Psoas muscle (tissue), 8 donors: ENCODE measurements around the gene USP37. TPM values are rescaled to one million over a fixed set of nuclear protein-coding genes. Genes with fewer than 3 reads are reported as not detected.
A peak's percentile ranks its signal among the peaks of the same experiment; 100 is the strongest.

Experiments used
- ATAC-seq, 4 donors: fragments of 200-7000 bp; cut with Tn5 transposase; one replicate each; pipeline ENCODE4 v1.9.1; 2020; ENCODE audit warnings: moderate library complexity in 3 of 4, mild to moderate bottlenecking in 2 of 4
- DNase-seq, 2 donors: peaks; one replicate each; pipeline ENCODE4 v3.0.0-alpha.2; 2020
- H3K27ac ChIP-seq: fragments of 200-600 bp; one replicate; pipeline ENCODE4 v1.8.0; 2022
- H3K27me3 ChIP-seq, 3 donors: fragments of 200-600 bp in 1 of 3; one replicate each; pipeline versions ENCODE4 v1.6.1 to v1.8.0; 2013 to 2022; ENCODE audit warnings: low read length in 2 of 3, mild to moderate bottlenecking in 2 of 3, moderate library complexity in 1 of 3; ENCODE audit not compliant: insufficient read depth in 3 of 3
- H3K36me3 ChIP-seq, 2 donors: fragments of 200-600 bp in 1 of 2; one replicate each; pipeline versions ENCODE4 v1.6.1 to v1.8.0; 2013 to 2022; ENCODE audit warnings: low read depth in 1 of 2, mild to moderate bottlenecking in 1 of 2, moderate library complexity in 1 of 2; ENCODE audit not compliant: insufficient read depth in 1 of 2
- H3K4me1 ChIP-seq: fragments of 200-600 bp; one replicate; pipeline ENCODE4 v1.8.0; 2022
- H3K4me3 ChIP-seq: fragments of 200-600 bp; one replicate; pipeline ENCODE4 v1.8.0; 2022; ENCODE audit warnings: mild to moderate bottlenecking
- H3K9me3 ChIP-seq: fragments of 200-600 bp; one replicate; pipeline ENCODE4 v1.8.0; 2022
- WGBS, 3 donors: extraction: QIAGEN DNeasy Blood & Tissue Kit; methylation state at CpG; one replicate each; pipeline versions ENCODE4 v1.1.6 to v1.1.7; 2013; 5-methylcytosine and 5-hydroxymethylcytosine counted together
- intact Hi-C, 2 donors: fragments of 100-400 bp; cut with DNase I; formaldehyde crosslinking; loops; one replicate each; pipeline versions ENCODE4 v1.11.0 to v1.14.2; 2022
- polyA plus RNA-seq, 3 donors: library from polyadenylated mRNA; stranded (reverse); fragments of 200-250 nt; gene quantifications; one replicate each; pipeline ENCODE4 v1.2.3, GENCODE V29; 2013
- total RNA-seq, 4 donors: library from RNA; stranded (reverse); fragmentation: NEBNext Ultra II Directional in 2 of 4; extraction: Animal tissue kit (Norgen Biotek cat#: 25700) in 2 of 4; gene quantifications; one replicate each; pipeline versions ENCODE4 v1.2.1 to v1.2.4, GENCODE V29; 2021 to 2023
- TF ChIP-seq, protein P1 (sequence below): fragments of 200-600 bp; IDR thresholded peaks from one replicate; pipeline ENCODE4 v1.8.0; 2022; ENCODE audit warnings: antibody characterized with exemption
- donor health status: healthy with polysubstance abuse.
- donor health status: DM: no; HTN: no; CAD: no; lungs with moderate emphysema.
- donor health status: Bipolar disorder and iron deficiency.
- donor health status: healthy.
- donor health status: DM: yes; HTN: yes; CAD: no.
- donor health status: DM: no; HTN: no; CAD: no.
- donor health status: DM: no; HTN: no; CAD: no.
- donor health status: DM: yes; HTN: yes; CAD: no.

USP37 gene
- total and polyA plus RNA-seq, 7 donors, result 2.1 to 10.0 (median 6.3) TPM

GRCh38 chr2:218428846-218429558, 139.1 kb downstream of the USP37 start:
- Histone ChIP-seq H3K36me3 (no peaks in the 10 kb centered on the region), H3K4me1 (no peaks in the 10 kb centered on the region), H3K4me3 (no peak overlapping the region), H3K27ac (no peak overlapping the region), H3K9me3 (no peaks in the 10 kb centered on the region), H3K27me3 (no peaks in the 10 kb centered on the region)
- intact Hi-C loops, result no loop called here
- TF ChIP-seq, protein P1, sequence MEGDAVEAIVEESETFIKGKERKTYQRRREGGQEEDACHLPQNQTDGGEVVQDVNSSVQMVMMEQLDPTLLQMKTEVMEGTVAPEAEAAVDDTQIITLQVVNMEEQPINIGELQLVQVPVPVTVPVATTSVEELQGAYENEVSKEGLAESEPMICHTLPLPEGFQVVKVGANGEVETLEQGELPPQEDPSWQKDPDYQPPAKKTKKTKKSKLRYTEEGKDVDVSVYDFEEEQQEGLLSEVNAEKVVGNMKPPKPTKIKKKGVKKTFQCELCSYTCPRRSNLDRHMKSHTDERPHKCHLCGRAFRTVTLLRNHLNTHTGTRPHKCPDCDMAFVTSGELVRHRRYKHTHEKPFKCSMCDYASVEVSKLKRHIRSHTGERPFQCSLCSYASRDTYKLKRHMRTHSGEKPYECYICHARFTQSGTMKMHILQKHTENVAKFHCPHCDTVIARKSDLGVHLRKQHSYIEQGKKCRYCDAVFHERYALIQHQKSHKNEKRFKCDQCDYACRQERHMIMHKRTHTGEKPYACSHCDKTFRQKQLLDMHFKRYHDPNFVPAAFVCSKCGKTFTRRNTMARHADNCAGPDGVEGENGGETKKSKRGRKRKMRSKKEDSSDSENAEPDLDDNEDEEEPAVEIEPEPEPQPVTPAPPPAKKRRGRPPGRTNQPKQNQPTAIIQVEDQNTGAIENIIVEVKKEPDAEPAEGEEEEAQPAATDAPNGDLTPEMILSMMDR, result no peak
- DNase-seq (peak in 1 of 2 donors; percentile 8), ATAC-seq (no peak)
- 91 to 93% (median 91%) methylated on average over 24 of the region's 24 CpGs for WGBS, 3 donors

DNA sequence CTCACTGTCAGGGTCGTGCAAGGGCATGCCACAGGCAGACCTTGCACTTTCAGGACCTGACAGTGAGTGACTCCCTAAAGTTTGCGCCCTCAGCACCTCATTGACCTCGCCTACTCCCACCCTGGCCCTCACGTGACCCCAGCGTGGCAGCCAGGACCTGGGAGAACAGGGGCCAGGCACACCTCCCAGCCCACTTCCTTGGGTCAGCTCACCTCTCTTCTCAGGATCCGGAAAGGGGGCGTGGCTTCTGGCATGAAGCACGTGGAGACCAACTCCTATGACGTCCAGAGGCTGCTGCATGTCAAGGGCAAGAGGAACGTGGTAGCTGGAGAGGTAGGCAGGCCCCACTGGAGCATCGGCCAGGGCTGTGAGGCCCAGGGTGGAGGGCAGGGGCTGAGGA, 140.4 kb downstream of the USP37 start:
- TF ChIP-seq, protein P1, result no peak
- Histone ChIP-seq H3K9me3 (no peaks in the 10 kb centered on the region), H3K36me3 (no peaks in the 10 kb centered on the region), H3K4me3 (no peak overlapping the region), H3K27ac (no peak overlapping the region), H3K4me1 (no peaks in the 10 kb centered on the region), H3K27me3 (no peaks in the 10 kb centered on the region)
- DNase-seq, result peak in 1 of 2 donors; percentile 42
- WGBS, 3 donors, result 58 to 71% (median 67%) methylated on average over 11 of the region's 11 CpGs
- ATAC-seq, result no peak
- intact Hi-C loops, result no loop called here

DNA sequence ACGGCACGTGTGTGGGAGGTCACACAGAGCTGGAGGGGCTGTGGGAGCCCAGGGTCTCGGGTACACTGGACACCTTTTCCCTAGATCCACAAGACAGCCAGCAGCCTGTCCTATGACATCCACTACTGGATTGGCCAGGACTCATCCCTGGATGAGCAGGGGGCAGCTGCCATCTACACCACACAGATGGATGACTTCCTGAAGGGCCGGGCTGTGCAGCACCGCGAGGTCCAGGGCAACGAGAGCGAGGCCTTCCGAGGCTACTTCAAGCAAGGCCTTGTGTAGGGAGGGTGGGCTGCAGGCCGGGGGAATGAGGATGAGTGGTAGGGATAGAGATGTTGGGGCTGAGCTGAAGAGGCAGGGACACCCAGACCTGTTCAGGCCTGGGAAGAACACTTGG, 142.6 kb downstream of the USP37 start:
- TF ChIP-seq, protein P1, result no peak
- intact Hi-C loops, result no loop called here
- no peaks in the 10 kb centered on the region for H3K36me3 ChIP-seq
- no peak overlapping the region for H3K27ac ChIP-seq
- no peaks in the 10 kb centered on the region for H3K27me3 ChIP-seq
- 71 to 82% (median 81%) methylated on average over 10 of the region's 10 CpGs for WGBS, 3 donors
- H3K4me1 ChIP-seq, result no peaks in the 10 kb centered on the region
- DNase-seq, result peak in 1 of 2 donors; percentile 42
- no peak for ATAC-seq
- no peak overlapping the region for H3K4me3 ChIP-seq
- no peaks in the 10 kb centered on the region for H3K9me3 ChIP-seq

GRCh38 chr2:218423584-218423983, 144.6 kb downstream of the USP37 start:
- DNase-seq, result peak in 1 of 2 donors; percentile 14
- ATAC-seq, result no peak
- H3K4me1 ChIP-seq, result no peaks in the 10 kb centered on the region
- WGBS, 3 donors, result 82 to 92% (median 85%) methylated on average over 8 to 9 of the region's 9 CpGs
- H3K27ac ChIP-seq, result no peak overlapping the region
- no peak overlapping the region for H3K4me3 ChIP-seq
- TF ChIP-seq, protein P1, result no peak
- H3K27me3 ChIP-seq, result no peaks in the 10 kb centered on the region
- no peaks in the 10 kb centered on the region for H3K9me3 ChIP-seq
- H3K36me3 ChIP-seq, result no peaks in the 10 kb centered on the region
- intact Hi-C loops, result no loop called here
